ENCODE measurements around the gene MANSC4.

Gene MANSC4

GRCh38 chr12:27800819-27801218, 20.8 kb upstream of the MANSC4 start:
- DNase-seq (ENCODE audit: low read depth in 2 of 2): no peak

- no peak for DNase-seq (ENCODE audit: low read depth in 2 of 2)
Measured at GRCh38 chr12:27797301-27798025, 17.4 kb upstream of the MANSC4 start.

GRCh38 chr12:27796128-27796527, 16.1 kb upstream of the MANSC4 start:
- DNase-seq (ENCODE audit: low read depth in 2 of 2): no peak

GRCh38 chr12:27794818-27795584, 15.0 kb upstream of the MANSC4 start:
- DNase-seq (ENCODE audit: low read depth in 2 of 2): no peak

- DNase-seq (ENCODE audit: low read depth in 2 of 2): no peak
Measured at GRCh38 chr12:27790179-27790578, 10.1 kb upstream of the MANSC4 start.

- no peak for DNase-seq (ENCODE audit: low read depth in 2 of 2)
Measured at GRCh38 chr12:27787559-27787958, 7.5 kb upstream of the MANSC4 start.

GRCh38 chr12:27785882-27786570, 6.0 kb upstream of the MANSC4 start:
- no peak for DNase-seq (ENCODE audit: low read depth in 2 of 2)

GRCh38 chr12:27782481-27782880, 2.4 kb upstream of the MANSC4 start:
- DNase-seq (ENCODE audit: low read depth in 2 of 2): no peak

GRCh38 chr12:27781680-27782079, 1.6 kb upstream of the MANSC4 start:
- DNase-seq (ENCODE audit: low read depth in 2 of 2): no peak

- DNase-seq (ENCODE audit: low read depth in 2 of 2): no peak
Measured at GRCh38 chr12:27780612-27781408, 774 bp upstream of the MANSC4 start.

- no peak for DNase-seq (ENCODE audit: low read depth in 2 of 2)
Measured at GRCh38 chr12:27779416-27779919, 568 bp downstream of the MANSC4 start.

GRCh38 chr12:27778206-27778605, 1.8 kb downstream of the MANSC4 start:
- no peak for DNase-seq (ENCODE audit: low read depth in 2 of 2)

- DNase-seq (ENCODE audit: low read depth in 2 of 2): no peak
Measured at GRCh38 chr12:27777141-27777540, 2.9 kb downstream of the MANSC4 start.

GRCh38 chr12:27772328-27773049, 7.5 kb downstream of the MANSC4 start:
- DNase-seq (ENCODE audit: low read depth in 2 of 2): no peak

GRCh38 chr12:27771481-27772327, 8.3 kb downstream of the MANSC4 start:
- DNase-seq (ENCODE audit: low read depth in 2 of 2): no peak

GRCh38 chr12:27769142-27769673, 10.8 kb downstream of the MANSC4 start:
- no peak for DNase-seq (ENCODE audit: low read depth in 2 of 2)

GRCh38 chr12:27766587-27766986, 13.4 kb downstream of the MANSC4 start:
- DNase-seq (ENCODE audit: low read depth in 2 of 2): no peak

- no peak for DNase-seq (ENCODE audit: low read depth in 2 of 2)
Measured at GRCh38 chr12:27762757-27763156, 17.3 kb downstream of the MANSC4 start.

- DNase-seq (ENCODE audit: low read depth in 2 of 2): no peak
Measured at GRCh38 chr12:27756670-27757195, 23.3 kb downstream of the MANSC4 start.

- no peak for DNase-seq (ENCODE audit: low read depth in 2 of 2)
Measured at GRCh38 chr12:27754795-27755194, 25.2 kb downstream of the MANSC4 start.
